Activated CD4-positive, alpha-beta T cell treated with anti-CD3 and anti-CD28 coated beads, Interleukin-2, amount 10 ng/mL, durations not matched to agents 24 days and 14 days (primary cell): Measurements from ENCODE around the gene ANAPC13. TPM values are rescaled to one million over a fixed set of nuclear protein-coding genes. Genes with fewer than 3 reads are reported as not detected.

Experiments
- DNase-seq: peaks from one replicate; pipeline ENCODE4 v3.0.0; 2022
- H3K27ac Mint-ChIP-seq: one replicate; pipeline ENCODE4 v1.8.0; 2022; ENCODE audit warnings: mild to moderate bottlenecking, mixed read lengths
- H3K27me3 Mint-ChIP-seq: one replicate; pipeline ENCODE4 v1.8.0; 2022; ENCODE audit warnings: mixed read lengths
- H3K36me3 Mint-ChIP-seq: one replicate; pipeline ENCODE4 v1.8.0; 2022; ENCODE audit warnings: low read depth, mild to moderate bottlenecking, mixed read lengths
- H3K4me1 Mint-ChIP-seq: one replicate; pipeline ENCODE4 v1.8.0; 2021; ENCODE audit warnings: mixed read lengths
- H3K4me3 Mint-ChIP-seq: one replicate; pipeline ENCODE4 v1.8.0; 2022; ENCODE audit warnings: mild to moderate bottlenecking, moderate library complexity, mixed read lengths
- H3K9me3 Mint-ChIP-seq: one replicate; pipeline ENCODE4 v1.8.0; 2021; ENCODE audit warnings: mixed read lengths
- intact Hi-C: fragments of 100-400 bp; cut with micrococcal nuclease; formaldehyde crosslinking; loops from one replicate; pipeline ENCODE4 v1.15.1; 2023
- total RNA-seq: library from RNA; stranded (reverse); gene quantifications from 2 replicates; pipeline ENCODE4 v1.2.3, GENCODE V29; 2022

The ANAPC13 gene
- total RNA-seq, 1 donor from 2014 or later, result 30.0 TPM

- intact Hi-C loops, result loop anchor here (1.0 kb wide), 3 partner anchors 167 to 278 kb away; no protein-coding TSS in a partner anchor
- H3K4me3 Mint-ChIP-seq, result no peak overlapping the region
- H3K9me3 Mint-ChIP-seq, result no peaks in the 10 kb centered on the region
- DNase-seq, result no peak
- no peak overlapping the region for H3K27ac Mint-ChIP-seq
- H3K27me3 Mint-ChIP-seq, result no peaks in the 10 kb centered on the region
- H3K4me1 Mint-ChIP-seq, result no peaks in the 10 kb centered on the region
- H3K36me3 Mint-ChIP-seq, result peaks cover 21% of the 10 kb centered on the region
Measured at GRCh38 chr3:134474956-134475355, 10.8 kb downstream of the ANAPC13 start.

DNA sequence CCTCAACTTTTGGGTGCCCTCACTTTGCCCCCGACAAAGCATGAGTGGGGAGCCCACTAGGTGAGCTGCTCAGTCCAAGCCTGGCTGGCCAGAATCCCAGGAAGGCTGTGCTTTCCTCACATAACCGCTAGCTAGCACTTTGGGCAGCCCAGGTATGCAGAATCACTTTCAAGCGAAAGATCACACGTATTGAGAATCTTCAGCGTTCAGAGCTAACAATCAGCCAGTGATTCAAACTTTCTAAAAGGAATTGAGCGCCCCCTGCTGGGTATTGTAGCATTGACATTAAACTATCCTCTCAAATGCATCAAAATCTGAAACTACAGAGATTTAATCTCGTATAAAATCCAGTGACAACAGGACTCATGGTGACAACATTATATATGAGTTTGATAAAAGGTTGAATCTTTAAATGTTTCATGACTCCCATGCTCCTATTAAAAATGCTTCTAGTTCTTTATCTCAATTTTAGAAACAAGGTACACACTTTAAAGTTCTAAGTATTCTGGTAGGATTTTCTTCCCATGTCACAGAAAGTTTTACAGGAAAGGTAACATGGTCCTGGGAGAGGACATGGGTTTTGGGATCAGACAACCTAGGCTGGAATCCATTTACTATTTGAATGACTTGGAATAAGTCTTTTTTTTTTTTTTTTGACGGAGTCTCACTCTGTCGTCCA lies 11.8 kb downstream of the ANAPC13 start:
- H3K9me3 Mint-ChIP-seq, result no peaks in the 10 kb centered on the region
- H3K27me3 Mint-ChIP-seq, result no peaks in the 10 kb centered on the region
- no peak overlapping the region for H3K4me3 Mint-ChIP-seq
- H3K27ac Mint-ChIP-seq, result no peak overlapping the region
- H3K36me3 Mint-ChIP-seq, result peaks cover 19% of the 10 kb centered on the region
- DNase-seq, result peak; percentile 93
- intact Hi-C loops, result loop anchor here (1.0 kb wide), 3 partner anchors 166 to 277 kb away; no protein-coding TSS in a partner anchor
- no peaks in the 10 kb centered on the region for H3K4me1 Mint-ChIP-seq

DNA sequence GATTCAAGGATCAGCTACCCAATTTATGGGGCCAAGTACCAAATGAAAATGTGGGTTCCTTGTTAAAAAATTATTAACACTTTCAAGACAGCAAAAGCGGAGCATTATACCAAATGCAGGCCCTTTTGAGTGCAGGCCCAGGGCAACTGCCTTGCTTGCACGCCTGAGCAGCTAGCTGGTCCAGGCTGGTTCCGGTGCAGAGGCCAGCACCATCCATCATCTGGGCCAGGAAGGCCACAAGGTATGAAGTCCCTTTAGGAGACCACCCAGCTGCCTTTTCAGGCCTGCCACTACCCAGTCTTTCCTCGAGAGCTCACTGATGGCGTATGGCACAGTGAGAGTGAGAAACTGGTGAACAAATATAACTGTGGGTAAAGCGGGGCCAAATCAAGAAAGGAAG lies 13.0 kb downstream of the ANAPC13 start:
- intact Hi-C loops, result no loop called here
- Mint-ChIP-seq H3K27me3 (no peaks in the 10 kb centered on the region), H3K4me3 (no peak overlapping the region), H3K4me1 (no peaks in the 10 kb centered on the region), H3K9me3 (no peaks in the 10 kb centered on the region), H3K27ac (no peak overlapping the region), H3K36me3 (peaks cover 10% of the 10 kb centered on the region)
- no peak for DNase-seq

DNA sequence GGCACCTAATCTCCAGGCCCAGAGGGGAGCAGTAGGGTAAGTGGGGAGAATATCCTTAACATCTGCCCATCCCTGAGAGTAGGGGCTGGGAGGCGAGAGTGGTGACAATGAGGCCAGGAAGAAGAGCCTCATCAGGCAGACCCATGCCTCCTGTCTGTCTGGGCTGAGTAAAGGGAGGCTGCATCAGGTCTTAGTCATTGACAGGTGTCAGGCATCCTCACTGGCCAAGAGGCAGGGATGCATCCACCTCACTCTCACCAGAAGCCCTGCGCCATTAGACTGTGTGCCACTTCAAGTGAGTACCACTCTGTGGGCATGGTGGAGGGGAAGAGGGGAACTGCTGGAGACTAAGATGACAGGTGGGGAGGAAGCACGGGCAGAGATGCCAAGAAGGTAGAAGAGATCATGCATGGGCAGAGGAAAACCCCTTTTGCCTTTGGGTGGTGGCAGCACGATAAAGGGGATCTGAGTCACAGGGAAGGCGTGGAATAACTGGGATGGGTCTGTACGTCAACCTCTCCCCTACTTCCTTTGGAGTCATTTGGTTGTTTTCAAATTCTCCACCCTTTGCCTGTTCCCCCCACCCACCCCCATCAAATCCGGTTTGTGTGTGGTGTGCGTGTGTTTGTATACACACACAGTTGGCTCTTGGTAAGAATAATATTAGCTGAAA lies 14.1 kb downstream of the ANAPC13 start:
- H3K9me3 Mint-ChIP-seq, result no peaks in the 10 kb centered on the region

GRCh38 chr3:134468519-134468918 lies 17.3 kb downstream of the ANAPC13 start:
- Mint-ChIP-seq H3K4me1 (no peaks in the 10 kb centered on the region), H3K4me3 (no peak overlapping the region), H3K27ac (no peak overlapping the region), H3K9me3 (no peaks in the 10 kb centered on the region), H3K27me3 (peaks cover 4% of the 10 kb centered on the region), H3K36me3 (peaks cover 2% of the 10 kb centered on the region)
- intact Hi-C loops, result no loop called here
- no peak for DNase-seq

More for the DNA sequence above, 14.1 kb downstream of the ANAPC13 start:
- peaks cover 4% of the 10 kb centered on the region for H3K36me3 Mint-ChIP-seq
- DNase-seq, result no peak
- no peak overlapping the region for H3K27ac Mint-ChIP-seq
- no peak overlapping the region for H3K4me3 Mint-ChIP-seq
- H3K4me1 Mint-ChIP-seq, result no peaks in the 10 kb centered on the region
- peaks cover 3% of the 10 kb centered on the region for H3K27me3 Mint-ChIP-seq
- intact Hi-C loops, result no loop called here

DNA sequence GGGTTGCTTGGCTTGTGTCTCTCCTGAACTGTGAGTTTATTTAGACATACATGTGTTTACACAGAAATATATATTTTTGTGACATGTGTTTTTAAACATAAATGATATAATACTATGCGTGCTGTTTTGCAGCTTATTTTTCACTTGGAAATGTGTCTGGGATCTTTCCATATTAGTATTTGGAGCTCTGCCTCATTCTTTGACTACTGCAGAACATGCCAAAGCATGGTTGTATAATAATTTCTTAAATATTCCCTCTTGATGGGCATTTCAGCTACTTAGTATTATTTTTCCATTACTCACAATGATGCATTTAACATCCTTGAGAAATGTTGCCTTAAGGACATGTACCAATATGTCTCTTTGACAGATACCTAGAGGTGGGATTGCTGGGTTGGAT lies 19.5 kb downstream of the ANAPC13 start:
- Mint-ChIP-seq H3K9me3 (no peaks in the 10 kb centered on the region), H3K4me3 (no peak overlapping the region), H3K36me3 (no peaks in the 10 kb centered on the region), H3K27ac (no peak overlapping the region), H3K27me3 (peaks cover 8% of the 10 kb centered on the region), H3K4me1 (no peaks in the 10 kb centered on the region)
- intact Hi-C loops, result no loop called here
- DNase-seq, result no peak

DNA sequence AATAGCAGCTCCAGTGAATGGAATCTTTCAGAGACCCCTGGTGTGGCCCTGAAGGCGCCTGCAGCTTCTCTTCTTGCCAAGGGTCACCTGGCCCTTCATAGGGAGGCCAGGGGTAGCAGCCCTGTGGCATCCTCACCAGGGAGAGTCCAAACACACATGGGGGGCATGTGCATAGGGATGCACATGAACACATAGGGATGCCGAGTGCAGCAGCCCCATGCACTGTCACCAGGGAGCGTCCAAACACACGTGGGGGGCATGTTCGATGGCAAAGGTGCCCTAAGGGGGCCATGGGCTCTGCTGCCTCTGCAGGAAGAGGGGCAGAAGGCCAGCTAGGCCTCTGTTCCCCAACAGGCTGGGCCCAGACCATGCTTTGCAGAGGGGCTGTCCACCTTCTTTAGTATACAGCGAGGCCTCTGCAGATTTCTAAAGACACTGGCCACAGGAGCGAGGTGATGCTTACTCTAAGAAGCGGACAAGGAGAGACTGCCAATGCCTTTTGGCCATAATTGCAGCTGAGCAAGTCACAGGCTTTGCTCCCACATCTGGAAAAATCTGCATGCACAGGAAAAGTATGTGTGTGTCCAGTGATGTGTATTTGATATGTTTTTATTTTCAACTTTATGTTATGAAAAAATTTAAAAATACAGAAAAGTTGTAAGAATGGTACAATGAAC lies 21.0 kb downstream of the ANAPC13 start:
- Mint-ChIP-seq H3K36me3 (no peaks in the 10 kb centered on the region), H3K4me1 (no peaks in the 10 kb centered on the region), H3K9me3 (no peaks in the 10 kb centered on the region), H3K4me3 (no peak overlapping the region), H3K27ac (no peak overlapping the region), H3K27me3 (peaks cover 11% of the 10 kb centered on the region)
- DNase-seq, result no peak
- intact Hi-C loops, result no loop called here

DNA sequence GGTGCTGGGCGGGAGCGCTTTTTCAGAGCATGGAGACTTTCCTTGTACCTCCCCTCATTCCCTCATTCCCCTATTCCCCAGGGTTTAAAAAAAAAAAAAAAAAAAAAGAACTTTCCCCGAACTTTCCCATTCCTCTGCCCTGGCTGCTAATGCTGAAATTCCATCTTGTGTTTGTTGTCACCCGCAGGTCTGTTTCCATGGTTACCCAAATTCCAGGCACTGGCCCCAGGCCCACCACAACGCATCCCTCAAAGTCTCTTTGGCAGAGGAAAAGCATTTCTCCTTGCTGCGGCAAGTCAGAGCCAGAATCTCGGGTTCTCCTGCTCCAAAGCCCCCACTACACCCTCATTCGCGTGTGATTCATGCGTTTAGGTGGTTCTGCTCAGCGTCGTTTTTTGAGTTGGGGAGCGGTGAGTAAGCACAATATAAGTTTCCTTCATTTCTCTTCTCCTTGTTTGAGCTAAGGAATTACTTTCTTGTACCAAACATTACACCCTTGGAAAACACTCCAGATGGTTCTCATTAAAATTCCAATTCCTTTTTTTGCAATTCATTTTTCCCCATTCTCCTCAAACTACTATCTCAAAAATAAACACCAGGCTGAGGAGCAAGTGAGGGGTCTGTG lies 21.6 kb downstream of the ANAPC13 start:
- Mint-ChIP-seq H3K27me3 (peaks cover 15% of the 10 kb centered on the region), H3K36me3 (no peaks in the 10 kb centered on the region), H3K4me1 (no peaks in the 10 kb centered on the region), H3K27ac (peak overlapping the region; percentile 32), H3K4me3 (no peak overlapping the region), H3K9me3 (no peaks in the 10 kb centered on the region)
- DNase-seq, result no peak
- intact Hi-C loops, result no loop called here

GRCh38 chr3:134463676-134464063 lies 22.1 kb downstream of the ANAPC13 start:
- no peaks in the 10 kb centered on the region for H3K4me1 Mint-ChIP-seq
- no peak overlapping the region for H3K4me3 Mint-ChIP-seq
- intact Hi-C loops, result no loop called here
- no peaks in the 10 kb centered on the region for H3K9me3 Mint-ChIP-seq
- peaks cover 15% of the 10 kb centered on the region for H3K27me3 Mint-ChIP-seq
- DNase-seq, result no peak
- no peaks in the 10 kb centered on the region for H3K36me3 Mint-ChIP-seq
- no peak overlapping the region for H3K27ac Mint-ChIP-seq

- Mint-ChIP-seq H3K27me3 (peaks cover 21% of the 10 kb centered on the region), H3K4me3 (no peak overlapping the region), H3K27ac (no peak overlapping the region), H3K4me1 (no peaks in the 10 kb centered on the region), H3K9me3 (no peaks in the 10 kb centered on the region), H3K36me3 (no peaks in the 10 kb centered on the region)
- intact Hi-C loops, result no loop called here
- no peak for DNase-seq
Measured at GRCh38 chr3:134462331-134462941, 23.3 kb downstream of the ANAPC13 start.

- Mint-ChIP-seq H3K4me1 (no peaks in the 10 kb centered on the region), H3K9me3 (no peaks in the 10 kb centered on the region), H3K4me3 (no peak overlapping the region), H3K36me3 (no peaks in the 10 kb centered on the region), H3K27ac (no peak overlapping the region), H3K27me3 (peaks cover 20% of the 10 kb centered on the region)
- intact Hi-C loops, result no loop called here
- DNase-seq, result no peak
Measured at GRCh38 chr3:134460965-134461364, 24.8 kb downstream of the ANAPC13 start.

DNA sequence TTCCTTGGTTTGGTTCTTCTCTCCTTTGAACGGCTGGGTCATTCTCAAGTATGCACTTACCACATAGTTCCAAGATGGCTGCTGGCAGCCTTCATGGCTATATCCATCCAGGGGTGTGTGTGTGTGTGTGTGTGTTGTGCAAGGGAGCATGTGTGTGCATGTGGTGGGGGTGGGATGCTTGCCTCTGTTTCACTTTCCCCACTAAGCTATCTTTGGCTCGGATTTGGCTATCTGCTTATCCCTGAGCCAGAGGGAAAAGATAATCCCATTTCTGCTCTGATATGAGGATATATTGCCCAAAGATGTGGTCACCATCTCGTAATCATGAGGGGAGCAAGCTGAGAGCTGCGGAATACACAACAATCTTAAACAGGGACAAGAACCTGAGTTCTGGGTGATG lies 26.2 kb downstream of the ANAPC13 start:
- Mint-ChIP-seq H3K9me3 (no peaks in the 10 kb centered on the region), H3K36me3 (no peaks in the 10 kb centered on the region), H3K27ac (no peak overlapping the region), H3K27me3 (peaks cover 20% of the 10 kb centered on the region), H3K4me1 (no peaks in the 10 kb centered on the region), H3K4me3 (no peak overlapping the region)
- DNase-seq, result peak; percentile 44
- intact Hi-C loops, result no loop called here

GRCh38 chr3:134458406-134458945 lies 27.3 kb downstream of the ANAPC13 start:
- Mint-ChIP-seq H3K9me3 (no peaks in the 10 kb centered on the region), H3K27ac (no peak overlapping the region), H3K27me3 (peaks cover 20% of the 10 kb centered on the region), H3K4me1 (no peaks in the 10 kb centered on the region), H3K36me3 (no peaks in the 10 kb centered on the region), H3K4me3 (no peak overlapping the region)
- peak; percentile 8 for DNase-seq
- intact Hi-C loops, result no loop called here
